HL-60/S4 treated with phorbol 12-myristate 13-acetate at 8.2 ng/mL for 4 days and 3 days (cell line): ENCODE data around the gene UBE2E2.
"Not testable (repeated sequence)": the region's sequence is repeated elsewhere in the genome, so short reads cannot be mapped to it uniquely, and the experiment has no call there.

Experiments
- in situ Hi-C: fragments of 300-500 bp; cut with MboI; formaldehyde crosslinking; loops from 2 replicates; pipeline ENCODE4 v1.15.0; 2022; ENCODE audit warnings: low sequenced_read_pairs

UBE2E2 gene

GRCh38 chr3:23202921-23203707 lies at the start of gene UBE2E2:
Gene UBE2E2, plus strand, starts transcription at chr3:23203327.
- in situ Hi-C loops: no loop called here

DNA sequence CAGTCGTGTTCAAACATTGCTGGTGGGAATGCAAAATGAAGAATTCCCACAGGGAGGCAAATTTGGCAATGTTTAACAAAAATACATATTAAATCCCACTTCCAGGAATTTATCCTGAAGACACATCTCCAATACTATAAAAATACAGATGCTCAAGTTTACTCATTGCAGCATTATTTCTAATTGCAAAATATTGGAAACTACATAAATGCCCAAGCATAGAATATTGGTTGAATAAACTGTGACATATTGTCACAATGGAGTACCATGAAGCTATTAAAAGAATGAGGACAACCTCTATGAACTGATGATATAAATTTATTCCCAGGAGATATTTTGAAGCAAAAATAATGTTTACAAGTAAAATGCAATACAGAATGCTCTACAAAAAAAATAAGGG lies 49.7 kb upstream of the UBE2E2 start:
- in situ Hi-C loops: no loop called here

GRCh38 chr3:23157331-23157730 lies 45.8 kb upstream of the UBE2E2 start:
- in situ Hi-C loops: no loop called here

DNA sequence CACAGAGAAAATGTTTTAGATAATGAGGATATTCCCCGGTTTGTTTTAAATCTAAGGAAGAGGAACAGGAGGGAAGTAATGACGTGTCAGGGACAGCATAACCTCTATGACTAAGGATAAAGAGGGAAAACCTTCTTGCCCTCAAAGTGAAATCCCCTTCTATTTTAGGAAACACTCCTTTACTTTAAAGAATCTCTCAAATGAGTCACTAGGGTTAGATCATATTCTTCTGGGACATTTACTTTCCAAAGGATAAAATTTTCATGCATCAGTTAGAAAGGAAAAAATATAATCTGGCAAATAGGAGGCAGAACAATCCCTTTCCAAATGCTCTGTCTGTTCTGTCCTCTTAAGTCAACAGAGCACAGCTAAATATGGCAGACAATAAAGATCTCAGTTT lies 43.2 kb upstream of the UBE2E2 start:
- in situ Hi-C loops: no loop called here

- in situ Hi-C loops: no loop called here
Observed at GRCh38 chr3:23161308-23161707, 41.8 kb upstream of the UBE2E2 start.

DNA sequence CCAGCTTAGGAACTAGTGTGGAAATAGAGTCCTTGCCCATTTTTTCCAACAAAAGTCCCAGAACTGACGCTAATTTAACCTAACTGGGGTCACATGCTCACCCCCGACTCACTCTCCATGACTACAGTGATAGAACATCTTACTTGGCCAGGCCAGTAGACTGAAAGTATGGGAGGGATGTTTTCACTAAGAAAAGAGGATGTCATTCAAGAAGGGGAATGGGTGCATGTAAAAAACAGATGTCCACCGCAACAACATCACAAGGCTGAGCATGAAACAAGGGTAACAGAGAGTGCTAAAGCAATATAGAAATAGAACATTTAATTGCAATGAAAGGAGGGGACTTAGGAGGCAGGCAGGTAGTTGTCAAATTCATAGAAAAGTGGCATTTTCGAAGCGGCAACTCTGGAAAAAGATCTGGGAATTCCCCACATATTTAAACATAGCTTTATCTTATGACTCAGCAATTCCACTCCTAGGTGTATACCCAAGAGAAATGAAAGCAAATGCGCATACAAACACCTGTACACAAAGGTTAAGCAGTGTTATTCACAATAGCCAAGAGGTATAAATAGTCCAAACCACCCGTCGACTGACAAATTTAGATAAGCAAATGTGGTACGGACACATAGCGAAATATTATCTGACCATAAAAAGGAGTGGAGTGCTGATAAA lies 41.1 kb upstream of the UBE2E2 start:
- in situ Hi-C loops: no loop called here

DNA sequence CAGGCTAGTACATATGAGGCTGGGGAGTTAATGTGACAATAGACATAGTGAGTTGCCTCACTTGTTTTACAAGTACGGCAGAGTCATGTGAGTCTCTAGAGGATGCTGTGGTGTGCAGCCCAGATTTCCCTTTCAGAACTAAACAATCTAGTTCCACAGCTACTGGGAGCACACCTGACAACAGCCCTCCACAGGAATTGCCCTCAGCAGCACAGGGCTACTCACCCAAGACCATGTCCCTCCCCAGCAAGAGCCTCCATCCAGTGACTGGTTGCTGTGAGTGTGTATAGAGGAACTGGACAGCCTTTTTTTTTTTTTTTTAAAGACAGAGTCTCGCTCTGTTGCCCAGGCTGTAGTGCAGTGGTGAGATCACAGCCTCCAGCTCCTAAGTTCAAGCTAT lies 40.2 kb upstream of the UBE2E2 start:
- in situ Hi-C loops: no loop called here

DNA sequence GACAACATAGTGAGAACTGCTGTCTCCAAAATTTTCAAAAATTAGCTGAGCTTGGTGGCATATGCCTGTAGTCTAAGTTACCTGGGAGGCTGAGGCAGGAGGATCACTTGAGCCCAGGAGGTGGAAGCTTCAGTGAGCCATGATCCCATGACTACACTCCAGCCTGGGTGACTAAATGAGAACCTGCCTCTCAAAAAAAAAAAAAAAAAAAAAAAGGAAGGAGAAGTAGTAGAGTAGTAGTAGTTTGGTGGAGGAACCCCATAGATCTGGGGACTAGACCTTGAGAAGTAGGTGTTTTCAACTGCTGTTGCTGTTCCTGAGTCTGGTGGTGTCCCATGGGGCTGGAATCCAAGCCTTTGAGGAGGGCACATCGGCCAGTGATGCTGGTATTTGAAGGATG lies 38.4 kb upstream of the UBE2E2 start:
- in situ Hi-C loops: no loop called here

DNA sequence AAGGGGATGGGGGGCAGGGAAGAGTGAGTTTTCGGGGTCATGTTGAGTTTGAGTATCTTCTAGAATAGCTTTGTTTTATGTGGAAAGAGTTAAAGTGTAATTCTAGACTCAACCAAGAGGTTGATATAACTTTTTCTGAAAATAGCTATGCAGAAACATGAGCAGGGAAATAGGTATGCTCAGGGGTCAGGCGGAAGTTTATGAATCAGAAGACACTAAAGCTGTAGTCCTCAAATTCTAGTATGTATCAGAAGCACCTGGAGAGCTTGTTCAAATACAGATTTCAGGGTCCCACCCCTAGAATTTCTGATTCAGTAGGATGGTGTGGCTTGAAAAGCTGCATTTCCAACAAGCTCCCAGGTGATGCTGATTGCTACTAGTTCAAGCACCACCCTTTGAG lies 37.6 kb upstream of the UBE2E2 start:
- in situ Hi-C loops: no loop called here

DNA sequence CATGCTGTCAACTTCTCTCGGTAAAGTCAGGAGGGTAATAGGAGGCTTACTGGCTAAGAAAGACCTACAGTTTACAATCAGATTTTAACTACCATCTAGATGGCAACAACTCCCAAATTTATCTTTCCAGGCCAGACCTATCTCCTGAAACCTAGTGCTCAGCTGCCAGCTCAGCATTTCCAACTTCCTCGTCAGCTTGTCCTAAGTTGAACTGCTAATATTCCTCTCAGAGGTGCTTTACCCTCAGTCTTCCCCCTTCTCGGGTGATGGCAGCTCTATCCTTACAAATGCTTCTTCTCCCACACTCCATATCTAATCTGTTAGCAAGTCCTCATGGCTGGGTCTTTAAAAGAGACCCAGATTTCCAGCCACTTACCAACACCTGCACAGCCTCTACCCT lies 36.9 kb upstream of the UBE2E2 start:
- in situ Hi-C loops: no loop called here

- in situ Hi-C loops: no loop called here
Observed at GRCh38 chr3:23166845-23167244, 36.3 kb upstream of the UBE2E2 start.

DNA sequence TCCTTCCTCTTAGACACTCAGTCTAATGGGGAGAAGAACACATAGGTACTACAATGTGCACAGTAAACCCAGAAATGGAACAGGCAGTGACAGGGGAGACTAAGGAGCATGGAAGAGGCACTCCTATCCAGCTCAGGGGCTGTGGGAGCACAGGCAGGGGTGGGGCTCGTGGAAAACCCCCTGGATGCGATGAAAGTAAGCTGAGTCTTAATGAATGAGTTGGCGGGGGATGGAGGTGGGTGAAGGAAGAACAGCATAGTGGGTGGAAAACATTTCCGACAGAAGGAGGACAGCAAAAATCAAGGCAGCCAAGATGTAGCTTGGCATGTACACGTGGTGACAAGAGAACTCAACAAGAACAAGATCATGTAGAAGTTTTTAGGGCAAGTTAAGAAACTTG lies 33.6 kb upstream of the UBE2E2 start:
- in situ Hi-C loops: no loop called here

- in situ Hi-C loops: no loop called here
Observed at GRCh38 chr3:23170291-23170690, 32.8 kb upstream of the UBE2E2 start.

- in situ Hi-C loops: no loop called here
Observed at GRCh38 chr3:23172059-23172458, 31.1 kb upstream of the UBE2E2 start.

DNA sequence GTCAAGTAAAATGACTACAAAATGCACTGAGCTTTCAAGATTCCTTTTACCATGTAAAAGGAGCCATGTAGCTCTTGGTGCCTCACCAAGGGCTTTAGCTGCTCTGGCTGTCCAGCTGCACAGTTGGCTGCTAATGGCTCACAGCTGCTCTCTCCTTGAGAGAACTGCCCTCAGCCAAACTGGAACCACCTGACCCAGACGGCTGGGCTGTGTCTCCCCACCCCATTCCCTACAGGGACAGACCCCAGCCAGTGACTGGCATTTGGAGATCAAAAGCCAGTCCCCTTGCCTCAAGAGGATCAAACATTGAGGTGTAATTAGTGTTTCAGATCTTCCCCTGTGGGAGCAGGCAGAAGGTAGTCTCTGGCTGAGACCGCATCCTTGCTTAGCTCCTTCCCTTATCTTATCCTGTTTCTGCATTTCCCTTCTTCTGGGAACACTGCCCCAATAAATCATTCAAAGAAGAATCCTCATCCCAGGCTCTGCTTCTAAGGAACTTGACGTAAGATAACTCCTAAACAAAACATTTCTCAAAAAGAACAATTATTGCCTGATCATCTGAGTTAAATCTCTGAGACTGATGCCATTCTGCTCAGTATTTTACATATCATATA lies 28.6 kb upstream of the UBE2E2 start:
- in situ Hi-C loops: no loop called here

DNA sequence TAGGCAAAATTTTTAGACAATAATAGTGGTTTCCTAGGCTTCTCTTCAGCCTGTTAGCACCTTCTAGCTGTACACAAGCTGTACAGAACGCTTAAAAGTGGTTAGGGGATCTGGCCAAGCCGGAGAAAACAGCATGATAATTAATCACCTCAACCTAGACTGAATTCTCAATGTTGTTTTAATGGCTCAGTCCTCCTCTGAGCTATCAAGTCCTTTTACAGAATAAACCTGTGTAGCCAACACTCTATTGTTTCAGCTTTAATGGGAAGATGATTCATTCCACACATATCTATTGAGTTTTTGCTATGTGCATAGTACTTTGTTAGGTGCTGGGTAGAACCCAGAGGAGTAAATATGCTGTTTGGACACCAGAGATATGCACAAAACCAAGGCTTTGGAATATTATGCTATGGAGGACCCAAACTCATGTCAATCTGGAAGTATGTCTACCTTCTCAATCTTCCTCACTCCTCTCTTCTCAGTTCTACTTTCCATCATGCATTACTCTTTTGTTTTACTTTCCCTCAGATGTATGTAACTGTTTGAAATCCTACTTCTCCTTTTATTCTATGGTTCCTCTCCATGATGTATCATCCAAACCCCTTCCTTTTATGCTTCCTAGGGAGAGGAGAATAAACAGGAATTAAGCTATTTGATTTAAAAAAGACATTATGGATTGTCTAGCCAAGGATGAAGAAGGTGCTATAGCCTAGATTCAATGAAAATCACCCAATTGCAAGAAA lies 27.6 kb upstream of the UBE2E2 start:
- in situ Hi-C loops: no loop called here

GRCh38 chr3:23176839-23177238 lies 26.3 kb upstream of the UBE2E2 start:
- in situ Hi-C loops: not testable (repeated sequence)

- in situ Hi-C loops: no loop called here
Observed at GRCh38 chr3:23182996-23183513, 20.1 kb upstream of the UBE2E2 start.

GRCh38 chr3:23183731-23184130 lies 19.4 kb upstream of the UBE2E2 start:
- in situ Hi-C loops: no loop called here

- in situ Hi-C loops: no loop called here
Observed at GRCh38 chr3:23185861-23186260, 17.3 kb upstream of the UBE2E2 start.

- in situ Hi-C loops: no loop called here
Observed at GRCh38 chr3:23189187-23189586, 13.9 kb upstream of the UBE2E2 start.
